Measurements from ENCODE around the gene ZCCHC4.

ZCCHC4 gene

GRCh38 chr4:25399510-25399909 lies 86.9 kb downstream of the ZCCHC4 start:
- Histone ChIP-seq H3K27ac (ENCODE audit: low read depth, low read length, poor library complexity, severe bottlenecking) (no peak overlapping the region), H2AFZ (ENCODE audit: low read length) (no peak overlapping the region), H3F3A (ENCODE audit: insufficient read depth, low read length) (no peaks in the 10 kb centered on the region), H4K20me1 (ENCODE audit: insufficient read depth, low read length) (no peaks in the 10 kb centered on the region), H3K9ac (ENCODE audit: low read length) (no peak overlapping the region), H3K9me3 (ENCODE audit: low read length) (no peaks in the 10 kb centered on the region), H3K79me2 (ENCODE audit: insufficient read depth, low read length) (no peaks in the 10 kb centered on the region), H3K27me3 (ENCODE audit: insufficient read depth, low read length) (no peaks in the 10 kb centered on the region), H3K9me2 (ENCODE audit: low read depth, low read length) (no peaks in the 10 kb centered on the region), H3K4me1 (ENCODE audit: insufficient read depth, low read length, severe bottlenecking) (no peaks in the 10 kb centered on the region), H3K4me3 (ENCODE audit: low read depth, low read length, poor library complexity, severe bottlenecking) (no peak overlapping the region), H3K36me3 (ENCODE audit: insufficient read depth, low read length) (peaks cover 65% of the 10 kb centered on the region), H3K4me2 (ENCODE audit: low read length) (no peak overlapping the region)
- TF ChIP-seq EZH2 (IDR thresholded peaks at IDR 0.05; ENCODE audit: borderline replicate concordance, low read length) (no peak), CTCF (IDR thresholded peaks at IDR 0.05; ENCODE audit: low read length) (no peak)

GRCh38 chr4:25401066-25401465 lies 88.5 kb downstream of the ZCCHC4 start:
- Histone ChIP-seq H3K9me3 (ENCODE audit: low read length) (no peaks in the 10 kb centered on the region), H3K9ac (ENCODE audit: low read length) (no peak overlapping the region), H3K9me2 (ENCODE audit: low read depth, low read length) (no peaks in the 10 kb centered on the region), H3K27me3 (ENCODE audit: insufficient read depth, low read length) (no peaks in the 10 kb centered on the region), H3K27ac (ENCODE audit: low read depth, low read length, poor library complexity, severe bottlenecking) (no peak overlapping the region), H3K4me2 (ENCODE audit: low read length) (no peak overlapping the region), H3F3A (ENCODE audit: insufficient read depth, low read length) (no peaks in the 10 kb centered on the region), H2AFZ (ENCODE audit: low read length) (no peak overlapping the region), H3K79me2 (ENCODE audit: insufficient read depth, low read length) (no peaks in the 10 kb centered on the region), H3K36me3 (ENCODE audit: insufficient read depth, low read length) (peaks cover 60% of the 10 kb centered on the region), H3K4me3 (ENCODE audit: low read depth, low read length, poor library complexity, severe bottlenecking) (no peak overlapping the region), H3K4me1 (ENCODE audit: insufficient read depth, low read length, severe bottlenecking) (no peaks in the 10 kb centered on the region), H4K20me1 (ENCODE audit: insufficient read depth, low read length) (no peaks in the 10 kb centered on the region)
- TF ChIP-seq EZH2 (IDR thresholded peaks at IDR 0.05; ENCODE audit: borderline replicate concordance, low read length): no peak
- no peak for TF ChIP-seq CTCF (IDR thresholded peaks at IDR 0.05; ENCODE audit: low read length)

GRCh38 chr4:25402521-25402920 lies 89.9 kb downstream of the ZCCHC4 start:
- Histone ChIP-seq H3K36me3 (ENCODE audit: insufficient read depth, low read length) (peaks cover 56% of the 10 kb centered on the region), H3K79me2 (ENCODE audit: insufficient read depth, low read length) (no peaks in the 10 kb centered on the region)
- TF ChIP-seq CTCF (IDR thresholded peaks at IDR 0.05; ENCODE audit: low read length): no peak
- no peak for TF ChIP-seq EZH2 (IDR thresholded peaks at IDR 0.05; ENCODE audit: borderline replicate concordance, low read length)

More at GRCh38 chr4:25402521-25402920, 89.9 kb downstream of the ZCCHC4 start:
- Histone ChIP-seq H3K4me1 (ENCODE audit: insufficient read depth, low read length, severe bottlenecking) (no peaks in the 10 kb centered on the region), H3F3A (ENCODE audit: insufficient read depth, low read length) (no peaks in the 10 kb centered on the region), H3K9ac (ENCODE audit: low read length) (no peak overlapping the region), H3K9me2 (ENCODE audit: low read depth, low read length) (no peaks in the 10 kb centered on the region), H3K27ac (ENCODE audit: low read depth, low read length, poor library complexity, severe bottlenecking) (no peak overlapping the region), H3K27me3 (ENCODE audit: insufficient read depth, low read length) (no peaks in the 10 kb centered on the region), H2AFZ (ENCODE audit: low read length) (no peak overlapping the region), H3K4me3 (ENCODE audit: low read depth, low read length, poor library complexity, severe bottlenecking) (no peak overlapping the region), H3K9me3 (ENCODE audit: low read length) (no peaks in the 10 kb centered on the region), H3K4me2 (ENCODE audit: low read length) (no peak overlapping the region), H4K20me1 (ENCODE audit: insufficient read depth, low read length) (no peaks in the 10 kb centered on the region)
